ENCODE results near the gene RAB7A. TPM values are rescaled to one million over a fixed set of nuclear protein-coding genes. Genes with fewer than 3 reads are reported as not detected.

The RAB7A gene
- total RNA-seq, 1 donor from 2014 or later, result 319 TPM

- FAIRE-seq (no peak), DNase-seq (ENCODE audit: low read depth) (no peak)
- Mint-ChIP-seq H3K4me3 (ENCODE audit: unreplicated experiment) (no peak overlapping the region), H3K27ac (ENCODE audit: unreplicated experiment) (no peak overlapping the region), H3K9me3 (ENCODE audit: unreplicated experiment) (no peaks in the 10 kb centered on the region), H3K36me3 (ENCODE audit: low read depth, unreplicated experiment) (no peaks in the 10 kb centered on the region), H3K27me3 (ENCODE audit: low read depth, unreplicated experiment) (peaks cover 2% of the 10 kb centered on the region), H3K4me1 (ENCODE audit: low read depth, unreplicated experiment) (no peaks in the 10 kb centered on the region)
- Histone ChIP-seq H2AFZ (ENCODE audit: low read depth, low read length) (no peak overlapping the region), H3K36me3 (ENCODE audit: insufficient read depth, low read length) (no peaks in the 10 kb centered on the region), H3K4me2 (ENCODE audit: low read length) (no peak overlapping the region), H4K20me1 (ENCODE audit: insufficient read depth, low read length) (no peaks in the 10 kb centered on the region), H3K9ac (ENCODE audit: low read length) (no peak overlapping the region), H3K79me2 (ENCODE audit: insufficient read depth, low read length) (no peaks in the 10 kb centered on the region), H3K4me1 (ENCODE audit: insufficient read depth, low read length) (no peaks in the 10 kb centered on the region), H3K4me3 (ENCODE audit: insufficient read depth, low read depth, low read length) (no peak overlapping the region), H3K9me3 (ENCODE audit: insufficient read depth, low read depth, low read length) (no peaks in the 10 kb centered on the region), H3K27me3 (ENCODE audit: insufficient read depth, low read length) (no peaks in the 10 kb centered on the region), H3K27ac (ENCODE audit: low read depth, low read length) (no peak overlapping the region)
- TF ChIP-seq EZH2 (IDR thresholded peaks at IDR 0.05; ENCODE audit: insufficient read depth, low read length), result no peak
- TF ChIP-seq CTCF (IDR thresholded peaks at IDR 0.05; ENCODE audit: insufficient read depth, low read depth, low read length), result no peak
Observed at GRCh38 chr3:128693696-128694095, 32.3 kb upstream of the RAB7A start.

- Mint-ChIP-seq H3K27ac (ENCODE audit: unreplicated experiment) (no peak overlapping the region), H3K27me3 (ENCODE audit: low read depth, unreplicated experiment) (peaks cover 3% of the 10 kb centered on the region), H3K36me3 (ENCODE audit: low read depth, unreplicated experiment) (no peaks in the 10 kb centered on the region), H3K9me3 (ENCODE audit: unreplicated experiment) (no peaks in the 10 kb centered on the region), H3K4me1 (ENCODE audit: low read depth, unreplicated experiment) (peaks cover 4% of the 10 kb centered on the region), H3K4me3 (ENCODE audit: unreplicated experiment) (no peak overlapping the region)
- Histone ChIP-seq H3K36me3 (ENCODE audit: insufficient read depth, low read length) (no peaks in the 10 kb centered on the region), H3K27ac (ENCODE audit: low read depth, low read length) (no peak overlapping the region), H3K9ac (ENCODE audit: low read length) (no peak overlapping the region), H4K20me1 (ENCODE audit: insufficient read depth, low read length) (no peaks in the 10 kb centered on the region), H3K9me3 (ENCODE audit: insufficient read depth, low read depth, low read length) (no peaks in the 10 kb centered on the region), H3K4me1 (ENCODE audit: insufficient read depth, low read length) (no peaks in the 10 kb centered on the region), H2AFZ (ENCODE audit: low read depth, low read length) (no peak overlapping the region), H3K79me2 (ENCODE audit: insufficient read depth, low read length) (no peaks in the 10 kb centered on the region), H3K4me3 (ENCODE audit: insufficient read depth, low read depth, low read length) (no peak overlapping the region), H3K27me3 (ENCODE audit: insufficient read depth, low read length) (no peaks in the 10 kb centered on the region), H3K4me2 (ENCODE audit: low read length) (no peak overlapping the region)
- DNase-seq (ENCODE audit: low read depth) (no peak), FAIRE-seq (no peak)
- TF ChIP-seq EZH2 (IDR thresholded peaks at IDR 0.05; ENCODE audit: insufficient read depth, low read length) (no peak), CTCF (IDR thresholded peaks at IDR 0.05; ENCODE audit: insufficient read depth, low read depth, low read length) (no peak)
Observed at GRCh38 chr3:128697341-128697740, 28.6 kb upstream of the RAB7A start.

GRCh38 chr3:128698211-128699047, 27.6 kb upstream of the RAB7A start:
- no peak for FAIRE-seq
- DNase-seq (ENCODE audit: low read depth), result no peak
- Histone ChIP-seq H3K27ac (ENCODE audit: low read depth, low read length) (no peak overlapping the region), H3K4me2 (ENCODE audit: low read length) (peak overlapping the region; percentile 93), H3K9me3 (ENCODE audit: insufficient read depth, low read depth, low read length) (no peaks in the 10 kb centered on the region), H3K27me3 (ENCODE audit: insufficient read depth, low read length) (no peaks in the 10 kb centered on the region), H3K4me1 (ENCODE audit: insufficient read depth, low read length) (no peaks in the 10 kb centered on the region), H3K79me2 (ENCODE audit: insufficient read depth, low read length) (no peaks in the 10 kb centered on the region), H4K20me1 (ENCODE audit: insufficient read depth, low read length) (no peaks in the 10 kb centered on the region), H3K4me3 (ENCODE audit: insufficient read depth, low read depth, low read length) (peak overlapping the region; percentile 52), H2AFZ (ENCODE audit: low read depth, low read length) (peak overlapping the region; percentile 96), H3K9ac (ENCODE audit: low read length) (peak overlapping the region; percentile 62), H3K36me3 (ENCODE audit: insufficient read depth, low read length) (no peaks in the 10 kb centered on the region)
- no peaks in the 10 kb centered on the region for H3K9me3 Mint-ChIP-seq (ENCODE audit: unreplicated experiment)
- no peaks in the 10 kb centered on the region for H3K36me3 Mint-ChIP-seq (ENCODE audit: low read depth, unreplicated experiment)
- H3K4me1 Mint-ChIP-seq (ENCODE audit: low read depth, unreplicated experiment), result peaks cover 4% of the 10 kb centered on the region
- no peak overlapping the region for H3K4me3 Mint-ChIP-seq (ENCODE audit: unreplicated experiment)
- H3K27ac Mint-ChIP-seq (ENCODE audit: unreplicated experiment), result no peak overlapping the region
- H3K27me3 Mint-ChIP-seq (ENCODE audit: low read depth, unreplicated experiment), result peaks cover 3% of the 10 kb centered on the region
- TF ChIP-seq EZH2 (IDR thresholded peaks at IDR 0.05; ENCODE audit: insufficient read depth, low read length) (no peak), CTCF (IDR thresholded peaks at IDR 0.05; ENCODE audit: insufficient read depth, low read depth, low read length) (no peak)

All from astrocyte (in vitro differentiated cells and primary cell).